Right ventricle myocardium inferior (tissue), 1 donor: Measurements from ENCODE around the gene RAD9A. TPM values are rescaled to one million over a fixed set of nuclear protein-coding genes. Genes with fewer than 3 reads are reported as not detected.

Source experiments
- ATAC-seq: fragments of 200-7000 bp; cut with Tn5 transposase; one replicate; pipeline ENCODE4 v1.9.1; 2020; ENCODE audit warnings: mild to moderate bottlenecking, moderate library complexity
- DNase-seq: peaks from one replicate; pipeline ENCODE4 v3.0.0; 2021; ENCODE audit errors: missing footprints
- intact Hi-C: fragments of 100-400 bp; cut with DNase I; formaldehyde crosslinking; loops from one replicate; pipeline ENCODE4 v1.11.0; 2022
- total RNA-seq: library from RNA; stranded (reverse); fragmentation: NEBNext Ultra II Directional; extraction: Animal tissue kit (Norgen Biotek cat#: 25700); gene quantifications from one replicate; pipeline ENCODE4 v1.2.1, GENCODE V29; 2021
- donor health status: DM: no; HTN: yes; CAD: no; lungs with severe emphysema.

Gene RAD9A
- total RNA-seq, 1 donor from 2014 or later, result 6.9 TPM

- intact Hi-C loops, result no loop called here
- DNase-seq (no peak), ATAC-seq (no peak)
These were observed 39.8 kb downstream of the RAD9A start for GRCh38 chr11:67431346-67432249.

GRCh38 chr11:67432655-67433349 is 41.0 kb downstream of the RAD9A start:
- no peak for ATAC-seq
- intact Hi-C loops, result no loop called here

GRCh38 chr11:67433536-67434394 is 42.0 kb downstream of the RAD9A start:
- no peak for ATAC-seq
- intact Hi-C loops, result no loop called here
- no peak for DNase-seq

More at GRCh38 chr11:67432655-67433349, 41.0 kb downstream of the RAD9A start:
- DNase-seq, result no peak

GRCh38 chr11:67434395-67434881 is 42.7 kb downstream of the RAD9A start:
- DNase-seq (no peak), ATAC-seq (no peak)
- intact Hi-C loops, result no loop called here

- intact Hi-C loops, result no loop called here
- no peak for DNase-seq
- no peak for ATAC-seq
These were observed 43.4 kb downstream of the RAD9A start for GRCh38 chr11:67435031-67435726.

- intact Hi-C loops, result no loop called here
- ATAC-seq, result no peak
- no peak for DNase-seq
These were observed 44.1 kb downstream of the RAD9A start for GRCh38 chr11:67435727-67436458.

GRCh38 chr11:67436459-67437081 is 44.8 kb downstream of the RAD9A start:
- ATAC-seq, result no peak

GRCh38 chr11:67437082-67437808 is 45.5 kb downstream of the RAD9A start, which contains the start of gene PTPRCAP:
Gene PTPRCAP (minus strand): TSS chr11:67437682. CDS start chr11:67437619, 63 bp downstream.
- intact Hi-C loops, result no loop called here
- no peak for ATAC-seq
- DNase-seq, result no peak

More at GRCh38 chr11:67436459-67437081, 44.8 kb downstream of the RAD9A start:
- no peak for DNase-seq
- intact Hi-C loops, result no loop called here

- no peak for DNase-seq
- intact Hi-C loops, result no loop called here
- no peak for ATAC-seq
These were observed 46.0 kb downstream of the RAD9A start for GRCh38 chr11:67437809-67438157.

GRCh38 chr11:67438158-67438902 is 46.5 kb downstream of the RAD9A start:
- intact Hi-C loops, result no loop called here
- DNase-seq (no peak), ATAC-seq (no peak)

- intact Hi-C loops, result no loop called here
- no peak for ATAC-seq
These were observed 47.8 kb downstream of the RAD9A start for GRCh38 chr11:67439321-67440228.

GRCh38 chr11:67440229-67441097 is 48.7 kb downstream of the RAD9A start:
- no peak for DNase-seq
- intact Hi-C loops, result no loop called here
- ATAC-seq, result no peak

More at GRCh38 chr11:67439321-67440228, 47.8 kb downstream of the RAD9A start:
- DNase-seq, result no peak

- intact Hi-C loops, result no loop called here
- DNase-seq, result peak; percentile 43
- ATAC-seq, result no peak
These were observed 49.3 kb downstream of the RAD9A start for GRCh38 chr11:67441098-67441563.
